ENCODE results near the gene MAPK6. TPM values are rescaled to one million over a fixed set of nuclear protein-coding genes. Genes with fewer than 3 reads are reported as not detected.

The MAPK6 gene
- total and polyA plus RNA-seq, 9 of the 15 experiments (the other 6 are each of a cell fraction or from before 2014, with no cell fraction given): 28.5 to 97.1 (median 74.0) TPM

DNA sequence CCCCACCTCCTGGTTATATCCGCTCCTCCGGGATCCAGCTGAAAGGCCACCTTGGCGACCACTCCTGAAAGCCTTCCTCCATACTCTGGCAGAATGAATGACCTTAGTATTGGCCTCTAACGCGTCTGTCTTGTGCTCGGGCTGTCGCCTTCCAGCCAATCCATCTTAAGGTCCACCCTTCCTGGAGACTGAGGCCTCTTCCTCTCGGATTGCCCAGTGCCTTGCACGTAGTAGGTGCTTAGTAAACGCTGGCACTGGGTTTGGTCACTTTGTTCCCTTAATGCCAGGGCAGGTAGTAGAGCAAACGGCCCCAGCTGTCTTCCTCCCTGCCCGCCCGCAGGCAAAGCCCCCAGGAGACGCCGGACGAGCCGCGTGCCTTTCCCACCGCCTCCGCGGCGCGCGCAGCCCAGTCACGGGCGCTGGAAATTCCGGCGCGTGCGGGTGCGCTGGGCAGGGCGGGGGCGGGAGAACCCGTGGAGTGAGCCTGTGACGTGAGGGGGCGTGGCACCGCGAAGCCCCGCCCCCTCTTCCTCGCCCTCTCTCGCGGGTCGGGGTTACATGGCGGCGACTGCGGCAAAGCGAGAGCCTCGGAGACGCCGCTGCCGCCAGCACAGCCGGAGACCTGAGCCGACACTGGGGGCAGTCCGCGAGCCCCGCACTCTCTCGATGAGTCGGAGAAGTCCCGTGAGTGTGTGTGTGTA is at the start of gene MAPK6 (continued):
- TF ChIP-seq, protein P1, sequence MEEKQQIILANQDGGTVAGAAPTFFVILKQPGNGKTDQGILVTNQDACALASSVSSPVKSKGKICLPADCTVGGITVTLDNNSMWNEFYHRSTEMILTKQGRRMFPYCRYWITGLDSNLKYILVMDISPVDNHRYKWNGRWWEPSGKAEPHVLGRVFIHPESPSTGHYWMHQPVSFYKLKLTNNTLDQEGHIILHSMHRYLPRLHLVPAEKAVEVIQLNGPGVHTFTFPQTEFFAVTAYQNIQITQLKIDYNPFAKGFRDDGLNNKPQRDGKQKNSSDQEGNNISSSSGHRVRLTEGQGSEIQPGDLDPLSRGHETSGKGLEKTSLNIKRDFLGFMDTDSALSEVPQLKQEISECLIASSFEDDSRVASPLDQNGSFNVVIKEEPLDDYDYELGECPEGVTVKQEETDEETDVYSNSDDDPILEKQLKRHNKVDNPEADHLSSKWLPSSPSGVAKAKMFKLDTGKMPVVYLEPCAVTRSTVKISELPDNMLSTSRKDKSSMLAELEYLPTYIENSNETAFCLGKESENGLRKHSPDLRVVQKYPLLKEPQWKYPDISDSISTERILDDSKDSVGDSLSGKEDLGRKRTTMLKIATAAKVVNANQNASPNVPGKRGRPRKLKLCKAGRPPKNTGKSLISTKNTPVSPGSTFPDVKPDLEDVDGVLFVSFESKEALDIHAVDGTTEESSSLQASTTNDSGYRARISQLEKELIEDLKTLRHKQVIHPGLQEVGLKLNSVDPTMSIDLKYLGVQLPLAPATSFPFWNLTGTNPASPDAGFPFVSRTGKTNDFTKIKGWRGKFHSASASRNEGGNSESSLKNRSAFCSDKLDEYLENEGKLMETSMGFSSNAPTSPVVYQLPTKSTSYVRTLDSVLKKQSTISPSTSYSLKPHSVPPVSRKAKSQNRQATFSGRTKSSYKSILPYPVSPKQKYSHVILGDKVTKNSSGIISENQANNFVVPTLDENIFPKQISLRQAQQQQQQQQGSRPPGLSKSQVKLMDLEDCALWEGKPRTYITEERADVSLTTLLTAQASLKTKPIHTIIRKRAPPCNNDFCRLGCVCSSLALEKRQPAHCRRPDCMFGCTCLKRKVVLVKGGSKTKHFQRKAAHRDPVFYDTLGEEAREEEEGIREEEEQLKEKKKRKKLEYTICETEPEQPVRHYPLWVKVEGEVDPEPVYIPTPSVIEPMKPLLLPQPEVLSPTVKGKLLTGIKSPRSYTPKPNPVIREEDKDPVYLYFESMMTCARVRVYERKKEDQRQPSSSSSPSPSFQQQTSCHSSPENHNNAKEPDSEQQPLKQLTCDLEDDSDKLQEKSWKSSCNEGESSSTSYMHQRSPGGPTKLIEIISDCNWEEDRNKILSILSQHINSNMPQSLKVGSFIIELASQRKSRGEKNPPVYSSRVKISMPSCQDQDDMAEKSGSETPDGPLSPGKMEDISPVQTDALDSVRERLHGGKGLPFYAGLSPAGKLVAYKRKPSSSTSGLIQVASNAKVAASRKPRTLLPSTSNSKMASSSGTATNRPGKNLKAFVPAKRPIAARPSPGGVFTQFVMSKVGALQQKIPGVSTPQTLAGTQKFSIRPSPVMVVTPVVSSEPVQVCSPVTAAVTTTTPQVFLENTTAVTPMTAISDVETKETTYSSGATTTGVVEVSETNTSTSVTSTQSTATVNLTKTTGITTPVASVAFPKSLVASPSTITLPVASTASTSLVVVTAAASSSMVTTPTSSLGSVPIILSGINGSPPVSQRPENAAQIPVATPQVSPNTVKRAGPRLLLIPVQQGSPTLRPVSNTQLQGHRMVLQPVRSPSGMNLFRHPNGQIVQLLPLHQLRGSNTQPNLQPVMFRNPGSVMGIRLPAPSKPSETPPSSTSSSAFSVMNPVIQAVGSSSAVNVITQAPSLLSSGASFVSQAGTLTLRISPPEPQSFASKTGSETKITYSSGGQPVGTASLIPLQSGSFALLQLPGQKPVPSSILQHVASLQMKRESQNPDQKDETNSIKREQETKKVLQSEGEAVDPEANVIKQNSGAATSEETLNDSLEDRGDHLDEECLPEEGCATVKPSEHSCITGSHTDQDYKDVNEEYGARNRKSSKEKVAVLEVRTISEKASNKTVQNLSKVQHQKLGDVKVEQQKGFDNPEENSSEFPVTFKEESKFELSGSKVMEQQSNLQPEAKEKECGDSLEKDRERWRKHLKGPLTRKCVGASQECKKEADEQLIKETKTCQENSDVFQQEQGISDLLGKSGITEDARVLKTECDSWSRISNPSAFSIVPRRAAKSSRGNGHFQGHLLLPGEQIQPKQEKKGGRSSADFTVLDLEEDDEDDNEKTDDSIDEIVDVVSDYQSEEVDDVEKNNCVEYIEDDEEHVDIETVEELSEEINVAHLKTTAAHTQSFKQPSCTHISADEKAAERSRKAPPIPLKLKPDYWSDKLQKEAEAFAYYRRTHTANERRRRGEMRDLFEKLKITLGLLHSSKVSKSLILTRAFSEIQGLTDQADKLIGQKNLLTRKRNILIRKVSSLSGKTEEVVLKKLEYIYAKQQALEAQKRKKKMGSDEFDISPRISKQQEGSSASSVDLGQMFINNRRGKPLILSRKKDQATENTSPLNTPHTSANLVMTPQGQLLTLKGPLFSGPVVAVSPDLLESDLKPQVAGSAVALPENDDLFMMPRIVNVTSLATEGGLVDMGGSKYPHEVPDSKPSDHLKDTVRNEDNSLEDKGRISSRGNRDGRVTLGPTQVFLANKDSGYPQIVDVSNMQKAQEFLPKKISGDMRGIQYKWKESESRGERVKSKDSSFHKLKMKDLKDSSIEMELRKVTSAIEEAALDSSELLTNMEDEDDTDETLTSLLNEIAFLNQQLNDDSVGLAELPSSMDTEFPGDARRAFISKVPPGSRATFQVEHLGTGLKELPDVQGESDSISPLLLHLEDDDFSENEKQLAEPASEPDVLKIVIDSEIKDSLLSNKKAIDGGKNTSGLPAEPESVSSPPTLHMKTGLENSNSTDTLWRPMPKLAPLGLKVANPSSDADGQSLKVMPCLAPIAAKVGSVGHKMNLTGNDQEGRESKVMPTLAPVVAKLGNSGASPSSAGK (IDR thresholded peaks at IDR 0.05): peak; percentile 95
- TF ChIP-seq CBX5 (IDR thresholded peaks at IDR 0.05; ENCODE audit: borderline replicate concordance, low read depth) (no peak), ZKSCAN8 (CRISPR knock-in tag; IDR thresholded peaks at IDR 0.05) (no peak), MAFG (tag; conservative IDR thresholded peaks at IDR 0.05) (no peak), ZNF212 (CRISPR knock-in tag; IDR thresholded peaks at IDR 0.05) (no peak), KAT2B (IDR thresholded peaks at IDR 0.05; ENCODE audit: low read depth, low read length) (no peak), U2AF2 (optimal IDR thresholded peaks at IDR 0.05; ENCODE audit: low read depth, low read length) (no peak), NFIX (CRISPR knock-in tag; IDR thresholded peaks at IDR 0.05; ENCODE audit: low read depth) (no peak), TAF7 (tag; IDR thresholded peaks at IDR 0.05) (peak; percentile 97), ZNF134 (CRISPR knock-in tag; conservative IDR thresholded peaks at IDR 0.05) (no peak)
- TF ChIP-seq, protein P2, sequence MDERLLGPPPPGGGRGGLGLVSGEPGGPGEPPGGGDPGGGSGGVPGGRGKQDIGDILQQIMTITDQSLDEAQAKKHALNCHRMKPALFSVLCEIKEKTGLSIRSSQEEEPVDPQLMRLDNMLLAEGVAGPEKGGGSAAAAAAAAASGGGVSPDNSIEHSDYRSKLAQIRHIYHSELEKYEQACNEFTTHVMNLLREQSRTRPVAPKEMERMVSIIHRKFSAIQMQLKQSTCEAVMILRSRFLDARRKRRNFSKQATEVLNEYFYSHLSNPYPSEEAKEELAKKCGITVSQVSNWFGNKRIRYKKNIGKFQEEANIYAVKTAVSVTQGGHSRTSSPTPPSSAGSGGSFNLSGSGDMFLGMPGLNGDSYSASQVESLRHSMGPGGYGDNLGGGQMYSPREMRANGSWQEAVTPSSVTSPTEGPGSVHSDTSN (CRISPR knock-in tag; IDR thresholded peaks at IDR 0.05; ENCODE audit: low read depth): no peak
- TF ChIP-seq, protein P2 (tag; conservative IDR thresholded peaks at IDR 0.05; ENCODE audit: low read depth): no peak

All from K562 (cell line).